Testis (tissue), 2 donors: ENCODE measurements around the gene GRK4.

Source experiments
- POLR2A ChIP-seq: fragments of 450-650 bp; IDR thresholded peaks from one replicate; pipeline ENCODE4 v1.6.1; 2017; ENCODE audit warnings: antibody characterized with exemption, mild to moderate bottlenecking, moderate library complexity
- TF ChIP-seq, protein P1 (sequence below), 3 experiments: fragments of 450-650 bp in 2 of 3; fragments of 200-600 bp in 1 of 3; sonication (generic) in 1 of 3; IDR thresholded peaks; one replicate each; pipeline ENCODE4 v1.5.1; 2016 to 2019; ENCODE audit warnings: antibody characterized with exemption in 3 of 3, mild to moderate bottlenecking in 2 of 3, moderate library complexity in 1 of 3

- TF ChIP-seq, protein P1, sequence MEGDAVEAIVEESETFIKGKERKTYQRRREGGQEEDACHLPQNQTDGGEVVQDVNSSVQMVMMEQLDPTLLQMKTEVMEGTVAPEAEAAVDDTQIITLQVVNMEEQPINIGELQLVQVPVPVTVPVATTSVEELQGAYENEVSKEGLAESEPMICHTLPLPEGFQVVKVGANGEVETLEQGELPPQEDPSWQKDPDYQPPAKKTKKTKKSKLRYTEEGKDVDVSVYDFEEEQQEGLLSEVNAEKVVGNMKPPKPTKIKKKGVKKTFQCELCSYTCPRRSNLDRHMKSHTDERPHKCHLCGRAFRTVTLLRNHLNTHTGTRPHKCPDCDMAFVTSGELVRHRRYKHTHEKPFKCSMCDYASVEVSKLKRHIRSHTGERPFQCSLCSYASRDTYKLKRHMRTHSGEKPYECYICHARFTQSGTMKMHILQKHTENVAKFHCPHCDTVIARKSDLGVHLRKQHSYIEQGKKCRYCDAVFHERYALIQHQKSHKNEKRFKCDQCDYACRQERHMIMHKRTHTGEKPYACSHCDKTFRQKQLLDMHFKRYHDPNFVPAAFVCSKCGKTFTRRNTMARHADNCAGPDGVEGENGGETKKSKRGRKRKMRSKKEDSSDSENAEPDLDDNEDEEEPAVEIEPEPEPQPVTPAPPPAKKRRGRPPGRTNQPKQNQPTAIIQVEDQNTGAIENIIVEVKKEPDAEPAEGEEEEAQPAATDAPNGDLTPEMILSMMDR (IDR thresholded peaks at IDR 0.05) = no peak
- no peak for TF ChIP-seq POLR2A
These were observed 123.9 kb downstream of the GRK4 start for GRCh38 chr4:3087115-3087797.
